ENCODE data around the gene FAM89A.

The FAM89A gene

GRCh38 chr1:230979952-230980351, 60.1 kb downstream of the FAM89A start:
- H3K27me3 ChIP-seq (ENCODE audit: control insufficient read depth, low read length) = no peaks in the 10 kb centered on the region
- peaks cover 5% of the 10 kb centered on the region; the same call in 1 of the 2 replicates for H4K20me1 ChIP-seq (ENCODE audit: control insufficient read depth, insufficient read depth, low read depth, low read length)
- peak overlapping the region; percentile 27 for H3K27ac ChIP-seq (ENCODE audit: low read depth, low read length)
- no peaks in the 10 kb centered on the region for H3K9me3 ChIP-seq (ENCODE audit: control insufficient read depth, insufficient read depth, low read length)
- peaks cover 64% of the 10 kb centered on the region for H3K79me2 ChIP-seq (ENCODE audit: control insufficient read depth, low read length)
- TF ChIP-seq EZH2phosphoT487 (IDR thresholded peaks at IDR 0.05; ENCODE audit: borderline replicate concordance, low read length) (no peak), CTCF (IDR thresholded peaks at IDR 0.05; ENCODE audit: low read depth, low read length, poor library complexity, severe bottlenecking) (no peak)
- no peaks in the 10 kb centered on the region for H3K9me2 ChIP-seq (replicated peaks; ENCODE audit: control insufficient read depth, low read length)
- H3K36me3 ChIP-seq (ENCODE audit: control insufficient read depth, low read length) = peaks cover 32% of the 10 kb centered on the region
- peak overlapping the region; percentile 82 for H3K4me2 ChIP-seq (ENCODE audit: low read length)
- H3F3A ChIP-seq (ENCODE audit: control insufficient read depth, insufficient read depth) = no peaks in the 10 kb centered on the region
- H3K4me3 ChIP-seq (ENCODE audit: low read length) = peak overlapping the region; percentile 82
- H3K4me1 ChIP-seq (ENCODE audit: control insufficient read depth, low read length) = peaks cover 24% of the 10 kb centered on the region

GRCh38 chr1:230979389-230979716, 60.7 kb downstream of the FAM89A start:
- peaks cover 34% of the 10 kb centered on the region for H3K36me3 ChIP-seq (ENCODE audit: control insufficient read depth, low read length)

GRCh38 chr1:230978491-230979388, 61.3 kb downstream of the FAM89A start, which contains the start of the genes ARV1 and TTC13:
Gene ARV1 (plus strand): TSS chr1:230979094. CDS start chr1:230979106, 12 bp downstream.
Gene TTC13 (minus strand): TSS chr1:230978861. CDS start chr1:230978830, 31 bp downstream.
- Histone ChIP-seq H3K27me3 (ENCODE audit: control insufficient read depth, low read length) (no peaks in the 10 kb centered on the region), H3K9me3 (ENCODE audit: control insufficient read depth, insufficient read depth, low read length) (no peaks in the 10 kb centered on the region), H4K20me1 (ENCODE audit: control insufficient read depth, insufficient read depth, low read depth, low read length) (peaks cover 8% of the 10 kb centered on the region; the same call in 1 of the 2 replicates), H3K27ac (ENCODE audit: low read depth, low read length) (peak within 1 kb of the TSS; percentile 75), H3K4me2 (ENCODE audit: low read length) (peak within 1 kb of the TSS; percentile 97), H3F3A (ENCODE audit: control insufficient read depth, insufficient read depth) (no peaks in the 10 kb centered on the region), H3K36me3 (ENCODE audit: control insufficient read depth, low read length) (peaks cover 36% of the 10 kb centered on the region), H3K9me2 (replicated peaks; ENCODE audit: control insufficient read depth, low read length) (no peaks in the 10 kb centered on the region), H3K79me2 (ENCODE audit: control insufficient read depth, low read length) (peaks cover 75% of the 10 kb centered on the region), H3K4me3 (ENCODE audit: low read length) (peak within 1 kb of the TSS; percentile 82), H3K4me1 (ENCODE audit: control insufficient read depth, low read length) (peaks cover 30% of the 10 kb centered on the region)
- TF ChIP-seq EZH2phosphoT487 (IDR thresholded peaks at IDR 0.05; ENCODE audit: borderline replicate concordance, low read length) (no peak), CTCF (IDR thresholded peaks at IDR 0.05; ENCODE audit: low read depth, low read length, poor library complexity, severe bottlenecking) (peak; percentile 79)

More at GRCh38 chr1:230979389-230979716, 60.7 kb downstream of the FAM89A start:
- Histone ChIP-seq H3K27me3 (ENCODE audit: control insufficient read depth, low read length) (no peaks in the 10 kb centered on the region), H3K27ac (ENCODE audit: low read depth, low read length) (peak overlapping the region; percentile 27), H3K4me3 (ENCODE audit: low read length) (peak overlapping the region; percentile 82), H3K4me2 (ENCODE audit: low read length) (peak overlapping the region; percentile 82), H4K20me1 (ENCODE audit: control insufficient read depth, insufficient read depth, low read depth, low read length) (peaks cover 5% of the 10 kb centered on the region; the same call in 1 of the 2 replicates), H3K9me2 (replicated peaks; ENCODE audit: control insufficient read depth, low read length) (no peaks in the 10 kb centered on the region), H3F3A (ENCODE audit: control insufficient read depth, insufficient read depth) (no peaks in the 10 kb centered on the region), H3K79me2 (ENCODE audit: control insufficient read depth, low read length) (peaks cover 69% of the 10 kb centered on the region), H3K4me1 (ENCODE audit: control insufficient read depth, low read length) (peaks cover 24% of the 10 kb centered on the region), H3K9me3 (ENCODE audit: control insufficient read depth, insufficient read depth, low read length) (no peaks in the 10 kb centered on the region)
- TF ChIP-seq EZH2phosphoT487 (IDR thresholded peaks at IDR 0.05; ENCODE audit: borderline replicate concordance, low read length) (no peak), CTCF (IDR thresholded peaks at IDR 0.05; ENCODE audit: low read depth, low read length, poor library complexity, severe bottlenecking) (no peak)

All from DOHH2 (cell line).